ENCODE data around the gene DNAJC25.
A peak's percentile ranks its signal among the peaks of the same experiment; 100 is the strongest.
"Not testable (repeated sequence)": the region's sequence is repeated elsewhere in the genome, so short reads cannot be mapped to it uniquely, and the experiment has no call there.

DNAJC25 gene

DNA sequence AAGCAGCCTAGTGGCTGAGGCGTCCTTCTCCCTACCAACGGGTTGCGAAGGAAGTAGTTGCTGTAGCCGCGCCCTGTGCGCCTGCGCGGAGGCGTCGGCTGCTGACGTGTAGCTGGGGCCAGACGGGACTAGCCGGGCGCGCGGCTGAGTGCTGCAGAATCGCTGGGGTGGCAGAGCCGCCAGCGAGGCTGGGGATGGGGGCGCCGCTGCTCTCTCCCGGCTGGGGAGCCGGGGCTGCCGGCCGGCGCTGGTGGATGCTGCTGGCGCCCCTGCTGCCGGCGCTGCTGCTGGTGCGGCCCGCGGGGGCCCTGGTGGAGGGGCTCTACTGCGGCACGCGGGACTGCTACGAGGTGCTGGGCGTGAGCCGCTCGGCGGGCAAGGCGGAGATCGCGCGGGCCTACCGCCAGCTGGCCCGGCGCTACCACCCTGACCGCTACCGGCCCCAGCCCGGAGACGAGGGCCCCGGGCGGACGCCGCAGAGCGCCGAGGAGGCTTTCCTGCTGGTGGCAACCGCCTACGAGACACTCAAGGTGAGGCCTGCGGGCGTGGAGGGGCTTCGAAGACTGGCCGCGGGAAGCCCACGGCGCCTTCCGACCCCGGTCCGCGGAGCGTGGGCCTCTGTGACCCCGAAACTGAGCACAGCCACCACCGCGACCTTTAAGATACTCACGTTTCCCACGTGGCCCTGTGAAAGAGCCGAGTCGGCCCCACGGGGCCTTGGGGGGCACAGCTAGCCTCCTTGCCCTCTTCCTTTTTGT is at the start of gene DNAJC25:
DNAJC25 (plus strand) TSS at position 121 of the 758 bp plus-strand sequence; CDS start at position 195, 74 bp downstream.
- DNase-seq (ENCODE audit: low read depth in 2 of 2): peak; percentile 88 to 92

DNA sequence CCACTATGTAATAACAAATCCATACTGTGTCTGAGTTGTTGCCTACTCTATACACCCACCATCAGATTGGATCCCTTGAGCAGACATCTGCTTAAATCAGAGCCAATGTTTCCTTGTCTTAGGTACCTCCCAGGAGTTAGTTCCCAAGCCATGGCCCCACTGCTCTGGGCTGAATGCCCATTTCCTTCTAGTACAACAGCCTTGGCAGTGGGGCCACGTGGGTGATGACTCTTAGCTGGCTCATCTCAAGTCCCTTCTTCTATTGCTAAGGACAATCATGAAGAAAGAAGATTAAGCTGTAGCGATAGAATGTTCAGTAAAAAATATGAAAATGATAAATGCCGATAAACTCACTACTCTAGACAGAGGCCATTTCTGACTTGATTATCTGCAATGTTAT is 48.2 kb upstream of the DNAJC25 start:
- DNase-seq (ENCODE audit: low read depth in 2 of 2): no peak

DNA sequence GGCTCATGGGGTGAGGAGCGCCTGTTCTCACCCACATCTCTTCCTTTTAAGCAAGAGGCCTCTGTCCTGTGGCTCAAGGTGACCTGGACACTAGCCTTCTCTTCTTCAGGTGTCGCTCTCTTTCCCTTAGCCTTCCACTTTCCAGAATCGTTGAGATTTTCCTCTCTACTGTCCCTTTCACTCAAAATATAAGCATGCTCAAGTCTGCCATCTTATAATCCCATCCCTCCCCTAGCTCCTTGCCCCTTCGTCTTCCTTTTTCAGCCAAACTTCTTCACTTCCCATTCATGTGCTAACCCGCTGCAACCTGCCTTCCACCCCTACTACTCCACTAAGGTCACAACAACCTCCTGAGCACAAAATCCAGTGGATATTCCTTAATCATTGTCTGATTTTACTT is 44.8 kb upstream of the DNAJC25 start:
- DNase-seq (ENCODE audit: low read depth in 2 of 2): no peak

DNA sequence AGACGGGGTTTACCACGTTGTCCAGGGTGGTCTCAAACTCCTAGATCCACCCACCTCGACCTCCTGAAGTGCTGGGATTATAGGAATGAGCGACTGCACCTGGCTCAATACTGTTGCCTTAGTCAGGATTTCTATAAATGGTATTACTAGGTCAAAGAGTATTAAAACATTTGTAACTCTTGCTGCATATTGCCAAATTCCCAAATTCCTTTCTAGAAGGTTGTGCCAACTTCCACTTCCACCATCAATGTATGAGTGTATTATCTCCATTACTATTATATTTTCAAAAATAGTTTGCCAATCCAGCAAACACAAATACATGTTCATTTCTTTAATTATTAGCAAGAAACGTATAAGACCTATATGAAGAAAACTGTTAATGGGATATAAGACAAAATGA is 42.3 kb upstream of the DNAJC25 start:
- no peak for DNase-seq (ENCODE audit: low read depth in 2 of 2)

DNA sequence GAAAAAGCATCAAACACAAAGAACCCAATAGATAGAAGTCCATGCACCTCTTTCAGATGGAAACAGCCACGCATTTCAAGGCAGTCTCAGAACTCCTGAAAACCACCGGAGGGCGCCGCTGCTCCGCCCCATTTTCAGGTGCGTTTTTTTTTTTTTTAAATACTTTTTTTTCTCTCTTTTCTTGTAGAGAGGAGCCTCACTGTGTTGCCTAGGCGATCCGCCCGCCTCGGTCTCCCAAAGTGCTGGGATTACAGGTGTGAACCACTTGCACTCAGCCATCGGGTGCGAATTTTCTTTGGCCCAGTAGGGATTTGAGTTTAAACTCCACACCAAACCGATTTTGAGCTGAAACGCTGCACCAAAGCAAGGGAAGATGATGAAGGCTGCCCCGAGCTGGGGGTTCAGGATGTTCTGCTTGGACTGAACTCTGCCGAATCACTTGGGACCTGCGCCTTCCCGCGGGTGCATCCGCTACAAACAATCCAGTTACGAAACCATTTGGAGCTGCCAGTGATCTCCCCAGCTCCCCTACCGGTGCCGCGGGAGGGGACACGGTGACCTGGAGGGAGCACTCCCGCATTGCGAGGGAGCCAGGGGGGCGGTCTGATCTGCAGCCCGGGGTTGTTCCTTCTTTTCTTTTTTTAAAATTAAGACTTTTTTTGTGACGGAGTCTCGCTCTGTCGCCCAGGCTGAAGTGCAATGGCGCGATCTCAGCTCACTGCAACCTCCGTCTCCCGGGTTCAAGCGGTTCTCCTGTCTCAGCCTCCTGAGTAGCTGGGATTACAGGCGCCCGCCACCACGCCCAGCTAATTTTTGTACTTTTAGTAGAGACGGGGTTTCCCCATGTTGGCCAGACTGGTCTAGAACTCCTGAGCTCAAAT is 33.0 kb upstream of the DNAJC25 start:
- peak in 1 of 2 donors; percentile 13 for DNase-seq (ENCODE audit: low read depth in 2 of 2)

DNA sequence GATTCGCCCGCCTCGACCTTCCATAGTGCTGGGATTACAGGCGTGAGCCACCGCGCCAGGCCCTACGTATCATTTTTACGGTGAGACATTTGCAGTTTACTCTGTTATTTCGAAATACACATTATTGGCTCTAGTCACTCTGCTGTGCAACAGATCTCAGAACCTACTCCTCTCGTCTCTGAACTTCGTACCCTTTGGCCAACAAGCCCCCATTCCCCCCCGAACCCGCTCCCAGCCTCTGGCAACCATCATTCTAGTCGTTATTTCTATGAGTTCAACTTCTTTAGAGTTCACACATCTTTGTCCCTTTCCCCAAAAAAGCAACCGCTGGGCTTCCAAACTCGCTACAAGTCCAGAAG is 32.4 kb upstream of the DNAJC25 start:
- DNase-seq (ENCODE audit: low read depth in 2 of 2): no peak

DNA sequence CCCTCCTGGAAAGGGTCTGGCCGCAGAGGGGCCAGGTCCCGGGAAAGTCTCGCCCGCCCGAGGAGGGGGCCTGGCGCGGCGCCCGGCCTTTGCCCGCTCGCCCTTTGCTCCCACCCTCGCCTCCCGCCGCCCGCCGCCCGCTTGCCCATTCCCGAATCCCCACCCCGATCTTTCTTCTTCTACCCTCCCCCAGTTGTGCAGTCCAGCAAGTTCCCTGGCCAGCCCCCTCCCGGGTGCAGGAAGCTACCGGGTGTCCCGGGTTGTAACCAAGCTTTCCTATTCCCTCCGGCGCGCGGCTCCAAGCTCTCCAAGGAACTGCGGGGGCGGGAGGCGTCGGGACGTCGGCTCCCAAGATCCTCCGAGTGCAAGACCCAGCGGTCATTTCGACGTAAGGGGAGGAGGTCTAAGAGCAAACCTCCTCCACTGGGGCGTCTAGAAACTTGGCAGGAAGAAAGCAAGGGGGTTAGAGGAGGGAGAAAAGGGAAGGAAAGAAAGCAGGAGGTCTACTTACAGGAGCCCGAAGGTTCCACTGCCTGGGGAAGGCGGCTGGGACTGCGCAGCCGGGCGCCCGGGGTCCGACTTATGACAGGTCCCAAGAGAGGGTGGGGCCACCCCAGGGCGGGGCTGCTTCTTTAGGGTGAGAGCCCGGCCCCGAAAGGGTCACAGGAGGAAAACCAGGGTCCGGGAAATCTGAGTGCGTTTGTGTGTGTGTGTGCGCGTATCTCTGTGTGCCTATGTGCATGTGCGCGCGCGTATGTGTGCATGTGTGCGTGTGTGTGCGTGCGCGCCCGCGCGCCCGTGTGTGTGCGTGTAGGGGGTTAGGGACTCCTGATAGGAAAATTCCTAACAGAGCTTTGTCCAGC is 31.8 kb upstream of the DNAJC25 start, which contains the start of gene PTGR1:
PTGR1 (minus strand) TSS at position 556 of the 863 bp plus-strand sequence. CDS start 2,225 bp downstream, outside the sequence.
- DNase-seq (ENCODE audit: low read depth in 2 of 2): no peak

DNA sequence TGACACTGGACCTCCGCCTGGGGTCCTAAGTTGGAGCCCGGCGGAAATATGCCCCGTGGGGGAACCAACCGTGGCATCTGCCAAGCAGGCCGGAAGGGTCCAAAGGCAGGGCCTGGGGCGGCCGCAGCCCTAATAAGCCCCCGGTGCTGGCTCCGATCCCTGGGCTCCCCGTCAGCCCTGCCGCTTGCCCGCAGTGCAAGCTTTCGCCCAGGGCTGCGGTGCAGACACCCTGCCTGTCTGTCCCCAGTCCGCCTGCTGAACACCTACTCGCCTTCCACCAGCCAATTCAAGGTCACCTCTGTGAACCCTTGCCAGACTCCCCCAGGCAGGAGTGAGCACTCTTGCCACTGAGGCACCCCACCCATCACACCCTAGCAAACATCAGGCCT is 31.2 kb upstream of the DNAJC25 start:
- DNase-seq (ENCODE audit: low read depth in 2 of 2): no peak

DNA sequence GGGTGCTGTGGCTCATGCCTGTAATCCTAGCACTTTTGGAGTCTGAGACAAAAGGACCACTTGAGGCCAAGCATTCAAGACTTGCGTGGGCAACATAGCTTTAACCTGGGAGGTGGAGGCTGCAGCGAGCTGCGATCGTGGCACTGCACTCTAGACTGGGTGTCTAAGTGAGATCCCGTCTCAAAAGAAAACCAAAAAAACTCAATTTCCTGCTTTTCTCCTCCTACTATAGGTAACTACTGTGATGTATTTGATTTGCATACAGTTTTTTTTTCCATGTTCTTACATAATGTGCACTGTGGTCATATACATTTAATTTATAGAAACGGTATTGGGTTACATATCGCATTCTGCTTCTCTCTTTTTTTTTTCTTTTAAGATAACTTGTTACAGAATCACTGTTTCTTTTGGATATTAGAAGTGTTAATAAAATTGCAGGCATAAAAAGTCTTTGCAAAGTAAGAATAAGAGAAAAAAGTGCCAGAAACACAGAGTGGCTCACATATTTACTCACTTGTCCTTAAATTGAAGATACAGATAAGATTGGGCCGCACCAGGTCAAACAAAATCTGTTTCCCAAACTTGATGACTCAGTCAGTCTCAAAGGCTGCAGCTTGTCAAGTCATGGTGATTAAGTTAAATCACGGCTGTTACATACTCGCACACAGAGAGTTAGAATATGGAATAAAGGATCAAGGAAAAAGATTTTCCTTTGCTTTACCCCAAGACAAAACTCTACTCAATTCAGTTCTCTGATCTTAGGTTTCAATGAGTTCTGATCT is 29.7 kb upstream of the DNAJC25 start:
- DNase-seq (ENCODE audit: low read depth in 2 of 2): no peak

DNA sequence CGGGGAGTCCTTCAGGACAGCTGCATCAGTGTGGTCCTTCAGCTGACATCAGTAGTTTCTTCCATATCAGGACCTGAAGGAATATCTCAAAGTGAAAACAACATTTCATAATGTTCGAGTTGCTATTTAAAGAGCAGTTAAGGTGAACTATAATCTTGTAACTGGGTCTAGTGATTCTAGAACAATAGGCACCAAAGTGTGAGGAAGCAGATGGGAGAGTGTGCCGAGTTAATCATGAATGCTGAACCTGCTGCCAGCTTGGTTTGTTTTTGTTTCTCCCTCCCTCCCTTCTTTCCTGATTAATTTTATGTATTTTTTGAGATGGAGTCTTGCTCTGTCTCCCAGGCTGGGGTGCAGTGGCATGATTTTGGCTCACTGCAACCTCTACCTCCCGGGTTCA is 28.1 kb upstream of the DNAJC25 start:
- no peak for DNase-seq (ENCODE audit: low read depth in 2 of 2)

DNA sequence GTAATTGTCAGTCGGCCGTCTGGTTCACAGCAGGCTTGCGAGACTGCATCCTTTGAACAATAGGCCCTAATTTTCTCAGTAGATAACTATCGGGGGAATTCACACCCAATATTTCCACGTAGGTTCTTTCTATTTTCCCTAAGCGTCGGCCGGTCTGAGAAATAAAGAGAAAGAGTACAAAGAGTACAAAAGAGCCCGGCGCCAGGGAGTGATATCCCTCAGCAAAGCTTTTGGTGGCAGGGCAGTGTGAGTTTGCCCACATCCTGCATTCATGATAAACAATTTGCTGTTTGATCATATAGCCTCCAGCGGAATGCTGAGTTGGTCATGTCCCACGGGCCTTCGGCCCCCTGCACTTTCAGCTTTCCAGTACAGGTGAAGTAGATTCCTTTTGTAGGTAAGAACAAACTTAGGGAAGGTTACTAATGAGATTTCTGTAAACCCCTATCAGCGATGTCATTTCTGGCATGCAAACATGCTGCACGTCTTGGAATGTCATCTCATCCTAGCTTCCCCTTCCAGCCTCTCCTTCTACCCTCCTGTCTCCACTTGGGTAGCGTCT is 27.0 kb upstream of the DNAJC25 start:
- no peak for DNase-seq (ENCODE audit: low read depth in 2 of 2)

DNA sequence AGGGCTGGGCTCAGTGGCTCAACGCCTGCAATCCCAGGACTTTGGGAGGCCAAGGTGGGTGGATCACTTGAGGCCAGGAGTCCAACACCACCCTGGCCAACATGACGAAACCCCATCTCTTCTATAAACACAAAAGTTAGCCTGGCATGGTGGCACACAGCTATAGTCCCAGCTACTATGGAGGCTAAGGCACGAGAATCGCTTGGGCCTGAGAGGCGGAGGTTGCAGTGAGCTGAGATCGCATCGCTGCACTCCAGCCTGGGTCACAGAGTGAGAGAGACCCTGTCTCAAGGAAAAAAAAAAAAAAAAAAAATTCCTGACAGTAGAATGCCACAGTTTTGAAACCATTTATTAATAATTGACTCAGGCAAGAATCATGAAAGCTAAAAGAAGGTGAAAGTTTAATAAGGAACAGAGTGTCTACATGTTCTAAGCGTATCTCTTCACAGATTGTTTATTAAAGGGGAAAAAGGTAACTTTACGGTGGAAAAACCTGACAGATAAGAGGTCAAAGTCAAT is 26.0 kb upstream of the DNAJC25 start:
- no peak for DNase-seq (ENCODE audit: low read depth in 2 of 2)

DNA sequence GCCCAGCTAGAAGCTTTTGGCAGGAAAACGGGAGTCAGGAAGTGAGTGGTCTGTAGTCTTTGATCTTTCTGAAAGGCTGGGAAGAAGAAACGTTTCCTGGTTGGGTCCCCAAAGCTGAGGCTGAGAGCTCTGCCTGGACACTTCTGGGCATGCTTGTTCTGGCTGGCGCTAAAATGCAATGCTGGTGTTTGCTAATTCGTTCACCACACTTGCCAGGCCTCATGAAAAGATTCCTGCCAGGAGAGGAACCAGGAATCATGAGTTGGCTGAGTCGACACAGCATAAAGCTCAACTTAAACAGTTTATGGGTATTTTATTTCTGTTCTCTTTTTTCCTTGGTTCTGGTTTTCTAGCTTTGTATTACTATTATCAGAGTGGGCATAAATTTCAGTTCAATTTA is 21.0 kb upstream of the DNAJC25 start:
- no peak for DNase-seq (ENCODE audit: low read depth in 2 of 2)

DNA sequence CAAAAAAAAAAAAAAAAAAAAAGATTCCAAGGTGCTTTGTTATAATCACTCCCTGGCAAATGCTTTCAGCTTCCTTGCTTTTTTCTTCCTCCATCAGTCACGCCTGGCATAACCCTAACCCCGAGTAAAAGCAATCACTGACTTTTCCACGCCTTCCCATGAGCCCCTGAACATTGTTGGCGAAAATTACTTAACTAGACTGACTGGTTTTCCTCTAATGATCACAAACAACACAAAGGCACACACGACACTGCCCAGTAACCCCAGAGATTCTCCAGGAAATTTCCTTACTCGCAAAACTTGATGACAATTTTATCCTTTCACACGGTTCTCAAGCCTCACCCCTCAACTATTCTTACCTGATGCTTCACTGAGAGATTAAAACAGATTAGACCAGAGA is 20.3 kb upstream of the DNAJC25 start:
- no peak for DNase-seq (ENCODE audit: low read depth in 2 of 2)

DNA sequence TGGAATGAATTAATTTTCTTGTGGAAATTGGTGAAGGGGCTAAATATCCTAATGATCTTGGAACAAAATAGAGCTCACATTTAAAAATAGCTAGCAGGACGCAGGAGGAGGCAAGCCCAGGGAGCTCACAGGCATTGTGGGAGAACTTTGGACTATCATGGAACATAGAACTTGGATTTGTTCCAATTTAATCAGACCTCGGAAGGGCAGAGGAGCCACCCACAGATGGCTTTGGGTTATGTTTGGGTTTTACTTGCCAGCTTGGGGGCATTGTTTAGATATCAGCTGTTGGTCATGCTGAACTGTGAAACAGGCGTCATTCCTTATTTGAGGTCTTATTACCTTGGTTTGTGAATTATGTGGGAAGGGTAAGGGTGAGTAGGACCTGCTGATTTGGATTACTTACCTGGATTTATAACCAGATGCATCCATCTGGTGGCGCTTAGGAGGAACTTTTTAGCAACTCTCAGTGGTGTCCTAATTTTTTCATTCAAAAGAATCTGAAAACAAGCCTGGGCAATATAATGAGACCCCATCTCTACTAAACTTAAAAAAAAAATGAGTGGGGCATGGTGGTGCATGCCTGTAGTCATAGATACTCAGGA is 17.6 kb upstream of the DNAJC25 start:
- no peak for DNase-seq (ENCODE audit: low read depth in 2 of 2)

DNA sequence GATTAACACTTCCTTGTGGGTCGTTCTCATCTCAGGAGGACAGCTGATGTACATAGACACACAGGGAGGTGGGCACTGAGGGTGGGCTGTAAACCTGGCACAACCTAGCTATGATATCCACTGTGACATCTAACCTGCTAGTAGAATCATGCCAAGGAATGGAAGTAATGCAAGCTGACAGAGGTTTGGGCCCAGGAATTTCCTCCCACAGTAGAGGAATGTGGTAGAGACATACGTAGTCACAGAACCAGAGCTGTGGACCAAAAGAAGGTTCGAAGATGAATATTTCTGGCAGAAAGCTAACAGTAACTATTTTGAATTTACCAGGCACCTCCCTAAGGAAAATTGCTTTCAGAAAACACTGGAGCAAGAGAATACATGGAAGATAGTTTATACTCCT is 15.2 kb upstream of the DNAJC25 start:
- no peak for DNase-seq (ENCODE audit: low read depth in 2 of 2)

DNA sequence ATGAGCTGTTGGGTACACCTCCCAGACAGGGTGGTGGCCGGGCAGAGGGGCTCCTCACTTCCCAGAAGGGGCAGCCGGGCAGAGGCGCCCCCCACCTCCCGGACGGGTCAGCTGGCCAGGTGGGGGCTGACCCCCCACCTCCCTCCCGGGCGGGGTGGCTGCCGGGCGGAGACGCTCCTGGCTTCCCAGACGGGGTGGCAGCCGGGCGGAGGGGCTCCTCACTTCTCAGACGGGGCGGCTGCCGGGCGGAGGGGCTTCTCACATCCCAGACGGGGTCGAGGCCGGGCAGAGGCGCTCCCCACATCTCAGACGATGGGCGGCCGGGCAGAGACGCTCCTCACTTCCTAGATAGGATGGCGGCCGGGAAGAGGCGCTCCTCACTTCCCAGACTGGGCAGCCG is 13.8 kb upstream of the DNAJC25 start:
- DNase-seq (ENCODE audit: low read depth in 2 of 2): not testable (repeated sequence)

DNA sequence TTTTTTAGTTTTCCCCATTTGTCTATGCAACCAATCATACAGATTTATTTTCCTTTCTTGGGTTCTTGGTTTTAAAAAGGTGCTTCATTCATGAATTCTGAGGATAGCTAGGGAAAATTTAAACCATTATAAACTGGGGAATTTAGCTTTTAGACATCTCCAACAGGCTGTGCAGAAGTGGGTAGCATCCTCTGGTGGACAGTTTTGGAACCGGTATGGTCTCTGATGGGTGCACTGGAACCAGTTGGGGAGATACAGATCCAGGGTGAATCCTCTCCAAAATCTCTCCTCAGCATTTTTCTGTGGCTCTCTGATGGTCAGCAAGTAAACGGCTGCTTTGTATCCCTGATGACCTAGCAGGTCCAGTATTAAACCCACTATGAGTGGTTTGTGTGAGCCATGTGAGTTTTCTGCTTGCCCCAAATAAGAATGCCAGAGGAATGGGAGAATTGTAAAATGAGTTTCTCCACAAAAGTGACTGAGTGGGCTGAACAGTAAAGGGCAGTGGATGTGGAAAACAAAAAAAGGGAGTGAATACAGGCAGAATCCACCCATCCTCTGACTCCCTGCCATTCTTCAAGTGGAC is 9.1 kb upstream of the DNAJC25 start:
- DNase-seq (ENCODE audit: low read depth in 2 of 2): no peak

DNA sequence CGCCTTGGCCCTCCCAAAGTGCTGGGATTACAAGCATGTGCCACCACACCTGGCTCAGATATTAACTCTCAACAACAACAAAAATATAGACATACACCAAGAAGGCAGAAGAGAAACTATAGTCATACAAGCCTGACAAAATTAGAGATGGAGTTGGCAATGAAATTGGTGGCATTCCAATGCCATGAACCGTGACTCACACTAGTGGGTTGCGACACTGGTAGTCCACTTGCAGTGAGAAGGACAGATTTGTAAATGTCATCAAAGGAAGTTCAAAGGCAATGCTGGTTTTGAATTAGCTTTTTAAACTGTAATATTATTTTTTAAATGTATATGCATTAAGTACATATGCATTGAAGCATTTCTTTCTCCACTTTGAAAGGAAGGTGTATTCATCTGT is 8.5 kb upstream of the DNAJC25 start:
- no peak for DNase-seq (ENCODE audit: low read depth in 2 of 2)
